AG04449 (cell line): ENCODE data around the gene FAM149B1.

Source experiments
- CTCF ChIA-PET: fragments of 350-600 bp; formaldehyde crosslinking; extraction: SDS; loops from one replicate; lab custom pipeline; 2021; ENCODE audit warnings: antibody characterized with exemption; lab: Yijun Ruan, JAX
- POLR2A ChIA-PET: fragments of 400-600, 350-600 bp; formaldehyde crosslinking; extraction: SDS; loops from one replicate; lab custom pipeline; 2020; ENCODE audit warnings: antibody characterized with exemption, inconsistent platforms; lab: Yijun Ruan, JAX
- DNase-seq: peaks from one replicate; pipeline ENCODE4 v3.0.0-alpha.2; 2010; ENCODE audit warnings: low read depth, low spot score
- H3K4me3 ChIP-seq: 2 replicates; pipeline ENCODE4 v1.5.1; 2011; ENCODE audit warnings: low read depth, mild to moderate bottlenecking, control low read depth, low read length
- CTCF ChIP-seq: IDR thresholded peaks from one replicate; pipeline ENCODE4 v1.5.1; 2011; ENCODE audit warnings: mild to moderate bottlenecking, moderate library complexity, low read length, control low read depth, inconsistent platforms; ENCODE audit not compliant: insufficient read depth; ENCODE audit errors: missing control alignments

Gene FAM149B1

DNA sequence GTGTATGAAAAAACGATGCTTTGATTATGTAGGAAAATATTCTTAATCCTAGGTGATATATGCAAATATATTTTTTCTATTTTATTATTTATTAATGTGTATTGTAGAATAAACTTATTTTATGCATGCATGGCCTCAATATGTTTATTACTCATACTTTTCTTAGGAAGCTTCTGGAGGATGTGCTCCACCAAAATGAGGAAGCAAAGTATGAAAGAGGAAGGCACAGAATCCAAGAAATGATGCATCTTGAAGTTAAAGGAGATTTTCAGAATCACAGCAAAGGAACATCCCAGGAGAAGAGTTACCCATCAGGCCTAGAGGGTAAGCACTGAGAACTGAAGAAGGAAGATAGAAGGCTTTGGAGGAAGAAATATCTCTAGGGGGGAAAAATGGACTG lies 119.5 kb downstream of the FAM149B1 start:
- ChIA-PET CTCF (no interaction called here), POLR2A (no interaction called here)
- no peak overlapping the region for H3K4me3 ChIP-seq
- no peak for TF ChIP-seq CTCF
- DNase-seq, result no peak

- CTCF ChIA-PET, result no interaction called here
- no peak overlapping the region for H3K4me3 ChIP-seq
- TF ChIP-seq CTCF, result no peak
- POLR2A ChIA-PET, result no interaction called here
- no peak for DNase-seq
These were observed 122.0 kb downstream of the FAM149B1 start for GRCh38 chr10:73289958-73290357.

- DNase-seq, result no peak
- POLR2A ChIA-PET, result no interaction called here
- CTCF ChIA-PET, result no interaction called here
- no peak overlapping the region for H3K4me3 ChIP-seq
- no peak for TF ChIP-seq CTCF
These were observed 125.5 kb downstream of the FAM149B1 start for GRCh38 chr10:73293461-73293860.
